Measurements from ENCODE around the gene NINJ1.

- TF ChIP-seq POLR2AphosphoS5 (IDR thresholded peaks at IDR 0.05; ENCODE audit: low read depth, low read length) = no peak
- no peak for TF ChIP-seq CTCF (IDR thresholded peaks at IDR 0.05)
- no peak for TF ChIP-seq FOXJ3 (CRISPR knock-in tag; IDR thresholded peaks at IDR 0.05)
- TF ChIP-seq MAX (IDR thresholded peaks at IDR 0.05; ENCODE audit: low read depth) = no peak
These were observed 30.0 kb upstream of the NINJ1 start for GRCh38 chr9:93164085-93164484.

All from SK-N-SH (cell line).